Panc1 (cell line): Measurements from ENCODE around the gene KCTD5. TPM values are rescaled to one million over a fixed set of nuclear protein-coding genes. Genes with fewer than 3 reads are reported as not detected.

Source experiments
- ATAC-seq: fragments of 200-7000 bp; cut with Tn5 transposase; 2 replicates; pipeline ENCODE4 v1.9.1; 2020; ENCODE audit warnings: mild to moderate bottlenecking, moderate library complexity
- BruUV-seq: library from RNA; stranded (reverse); fragments of 400-500 nt; replicated peaks from 2 replicates; lab custom pipeline; 2021; lab: Mats Ljungman, UMichigan
- CTCF ChIA-PET: fragments of 300-600 bp; sonication (Branson Sonifier 250); formaldehyde crosslinking; loops from one replicate; lab custom pipeline; 2022; ENCODE audit warnings: antibody characterized with exemption; lab: Charles Lee
- POLR2A ChIA-PET: fragments of 300-600 bp; sonication (Branson Sonifier 250); formaldehyde crosslinking; loops from one replicate; lab custom pipeline; 2022; ENCODE audit warnings: antibody characterized with exemption; lab: Charles Lee
- DNase-seq: peaks from one replicate; pipeline ENCODE4 v3.0.0-alpha.2; 2010; ENCODE audit warnings: low read depth, low spot score
- H3K27ac ChIP-seq: 2 replicates; pipeline ENCODE4 v1.5.1; 2011; ENCODE audit warnings: mild to moderate bottlenecking, low read length, inconsistent platforms
- H3K27me3 ChIP-seq: fragments of 200-500 bp; sonication (Bioruptor generic); 2 replicates; pipeline ENCODE4 v1.6.0; 2014; ENCODE audit warnings: low read length, inconsistent platforms; ENCODE audit not compliant: control insufficient read depth, insufficient read depth
- H3K36me3 ChIP-seq: fragments of 200-500 bp; sonication (Bioruptor generic); 2 replicates; pipeline ENCODE4 v1.5.1; 2014; ENCODE audit warnings: inconsistent platforms, mild to moderate bottlenecking, low read length, moderate library complexity; ENCODE audit not compliant: control insufficient read depth, insufficient read depth
- H3K4me1 ChIP-seq: 2 replicates; pipeline ENCODE4 v1.5.1; 2011; ENCODE audit warnings: inconsistent platforms, mild to moderate bottlenecking, low read length, moderate library complexity; ENCODE audit not compliant: control insufficient read depth, insufficient read depth
- H3K4me3 ChIP-seq, 2 experiments: 2 replicates each; pipeline ENCODE4 v1.5.1; 2011 to 2012; ENCODE audit warnings: low read depth in 2 of 2, low read length in 2 of 2, mild to moderate bottlenecking in 2 of 2, inconsistent platforms in 1 of 2, moderate library complexity in 1 of 2
- H3K9me3 ChIP-seq: fragments of 200-500 bp; sonication (Bioruptor generic); 2 replicates; pipeline ENCODE4 v1.5.1; 2014; ENCODE audit warnings: low read depth, mild to moderate bottlenecking, inconsistent platforms, low read length, moderate library complexity; ENCODE audit not compliant: control insufficient read depth, insufficient read depth
- CTCF ChIP-seq: fragments of 450-650 bp; IDR thresholded peaks from 2 replicates; pipeline ENCODE4 v1.5.1; 2017; ENCODE audit warnings: mild to moderate bottlenecking
- POLR2AphosphoS5 ChIP-seq: IDR thresholded peaks from 2 replicates; pipeline ENCODE4 v1.6.1; 2012; ENCODE audit warnings: mild to moderate bottlenecking, low read depth, low read length, moderate library complexity
- REST ChIP-seq, 2 experiments: IDR thresholded peaks; 2 replicates each; pipeline ENCODE4 v1.6.1; 2011 to 2012; ENCODE audit warnings: low read depth in 2 of 2, control low read depth in 1 of 2, low read length in 1 of 2, mild to moderate bottlenecking in 1 of 2, moderate library complexity in 1 of 2; ENCODE audit not compliant: insufficient read depth in 1 of 2
- SIN3A ChIP-seq: IDR thresholded peaks from 2 replicates; pipeline ENCODE4 v1.6.1; 2012; ENCODE audit warnings: low read depth, mild to moderate bottlenecking, low read length, moderate library complexity, borderline replicate concordance; ENCODE audit not compliant: insufficient read depth
- TCF7L2 ChIP-seq: IDR thresholded peaks from 2 replicates; pipeline ENCODE4 v1.6.1; 2011; ENCODE audit warnings: mild to moderate bottlenecking, low read depth, low read length, inconsistent platforms
- in situ Hi-C: cut with HindIII; loops from 2 replicates; pipeline ENCODE4 v1.10.0; 2016; ENCODE audit warnings: low sequenced_read_pairs, low pct_unique_long_range_greater_than_20kb
- intact Hi-C: fragments of 100-400 bp; cut with micrococcal nuclease; formaldehyde crosslinking; loops from one replicate; pipeline ENCODE4 v1.10.0; 2022; ENCODE audit not compliant: unreplicated experiment
- total RNA-seq: library from RNA; stranded (reverse); gene quantifications from one replicate; pipeline ENCODE4 v1.2.1, GENCODE V29; 2021; ENCODE audit not compliant: unreplicated experiment

The KCTD5 gene
- total RNA-seq, 1 experiment from 2014 or later, result 61.1 TPM

GRCh38 chr16:2707368-2708289 is 25.3 kb downstream of the KCTD5 start:
- Histone ChIP-seq H3K27me3 (no peaks in the 10 kb centered on the region), H3K36me3 (no peaks in the 10 kb centered on the region), H3K4me1 (no peaks in the 10 kb centered on the region), H3K27ac (no peak overlapping the region), H3K4me3 (no peak overlapping the region), H3K9me3 (no peaks in the 10 kb centered on the region)
- BruUV-seq, result TSS peak; percentile 66
- intact Hi-C loops, result no loop called here
- ATAC-seq, result no peak
- POLR2A ChIA-PET, result no interaction called here
- TF ChIP-seq POLR2AphosphoS5, result no peak
- no peak for TF ChIP-seq REST (IDR thresholded peaks at IDR 0.05; ENCODE audit: insufficient read depth in 1 of 2, low read depth in 2 of 2, low read length in 1 of 2)
- no peak for TF ChIP-seq CTCF
- TF ChIP-seq TCF7L2, result no peak
- TF ChIP-seq SIN3A, result no peak
- in situ Hi-C loops, result no loop called here
- CTCF ChIA-PET, result no interaction called here
- DNase-seq, result no peak

- no peak for DNase-seq
- no peak for TF ChIP-seq CTCF
- TF ChIP-seq POLR2AphosphoS5, result no peak
- no peak for TF ChIP-seq TCF7L2
- TF ChIP-seq REST (IDR thresholded peaks at IDR 0.05; ENCODE audit: insufficient read depth in 1 of 2, low read depth in 2 of 2, low read length in 1 of 2), result no peak
- TF ChIP-seq SIN3A, result no peak
- BruUV-seq, result no TSS peak
- Histone ChIP-seq H3K4me1 (no peaks in the 10 kb centered on the region), H3K9me3 (no peaks in the 10 kb centered on the region), H3K27me3 (no peaks in the 10 kb centered on the region), H3K36me3 (no peaks in the 10 kb centered on the region), H3K27ac (no peak overlapping the region), H3K4me3 (no peak overlapping the region)
- in situ Hi-C loops (no loop called here), intact Hi-C loops (no loop called here)
- no peak for ATAC-seq
- ChIA-PET POLR2A (no interaction called here), CTCF (no interaction called here)
Measured at GRCh38 chr16:2708290-2708639, 25.9 kb downstream of the KCTD5 start.
